A673 (cell line): ENCODE measurements around the gene SEMA4A.

ENCODE experiments used
- EZH2 ChIP-seq: fragments of 200-600 bp; sonication (generic); IDR thresholded peaks from 2 replicates; pipeline ENCODE4 v1.6.1; 2017; ENCODE audit warnings: borderline replicate concordance, low read depth, mild to moderate bottlenecking, mixed read lengths, antibody characterized with exemption, low read length; ENCODE audit not compliant: poor library complexity, severe bottlenecking
- TF ChIP-seq, protein P1 (sequence below): fragments of 300-800, 200-600 bp; sonication (generic); conservative IDR thresholded peaks from 2 replicates; pipeline ENCODE4 v1.5.1; 2017; ENCODE audit warnings: low read depth, mild to moderate bottlenecking, antibody characterized with exemption, low read length, moderate library complexity, mixed read lengths

DNA sequence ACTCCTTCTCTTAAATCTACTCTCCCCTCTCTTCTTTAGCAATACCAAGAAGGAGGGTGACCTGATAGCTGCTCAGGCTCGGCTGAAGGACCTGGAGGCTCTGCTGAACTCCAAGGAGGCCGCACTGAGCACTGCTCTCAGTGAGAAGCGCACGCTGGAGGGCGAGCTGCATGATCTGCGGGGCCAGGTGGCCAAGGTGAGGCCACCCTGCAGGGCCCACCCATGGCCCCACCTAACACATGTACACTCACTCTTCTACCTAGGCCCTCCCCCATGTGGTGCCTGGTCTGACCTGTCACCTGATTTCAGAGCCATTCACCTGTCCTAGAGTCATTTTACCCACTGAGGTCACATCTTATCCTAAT lies 22.8 kb upstream of the SEMA4A start:
- no peak for TF ChIP-seq EZH2
- TF ChIP-seq, protein P1, sequence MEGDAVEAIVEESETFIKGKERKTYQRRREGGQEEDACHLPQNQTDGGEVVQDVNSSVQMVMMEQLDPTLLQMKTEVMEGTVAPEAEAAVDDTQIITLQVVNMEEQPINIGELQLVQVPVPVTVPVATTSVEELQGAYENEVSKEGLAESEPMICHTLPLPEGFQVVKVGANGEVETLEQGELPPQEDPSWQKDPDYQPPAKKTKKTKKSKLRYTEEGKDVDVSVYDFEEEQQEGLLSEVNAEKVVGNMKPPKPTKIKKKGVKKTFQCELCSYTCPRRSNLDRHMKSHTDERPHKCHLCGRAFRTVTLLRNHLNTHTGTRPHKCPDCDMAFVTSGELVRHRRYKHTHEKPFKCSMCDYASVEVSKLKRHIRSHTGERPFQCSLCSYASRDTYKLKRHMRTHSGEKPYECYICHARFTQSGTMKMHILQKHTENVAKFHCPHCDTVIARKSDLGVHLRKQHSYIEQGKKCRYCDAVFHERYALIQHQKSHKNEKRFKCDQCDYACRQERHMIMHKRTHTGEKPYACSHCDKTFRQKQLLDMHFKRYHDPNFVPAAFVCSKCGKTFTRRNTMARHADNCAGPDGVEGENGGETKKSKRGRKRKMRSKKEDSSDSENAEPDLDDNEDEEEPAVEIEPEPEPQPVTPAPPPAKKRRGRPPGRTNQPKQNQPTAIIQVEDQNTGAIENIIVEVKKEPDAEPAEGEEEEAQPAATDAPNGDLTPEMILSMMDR = no peak
